Hepatic stellate cell (primary cell): Measurements from ENCODE around the gene SULT1A3.
A peak's percentile ranks its signal among the peaks of the same experiment; 100 is the strongest.
"Not testable (repeated sequence)": the region's sequence is repeated elsewhere in the genome, so short reads cannot be mapped to it uniquely, and the experiment has no call there.

Source experiments
- DNase-seq: peaks from one replicate; pipeline ENCODE4 v3.0.0; 2011; ENCODE audit warnings: low spot score

SULT1A3 gene

DNA sequence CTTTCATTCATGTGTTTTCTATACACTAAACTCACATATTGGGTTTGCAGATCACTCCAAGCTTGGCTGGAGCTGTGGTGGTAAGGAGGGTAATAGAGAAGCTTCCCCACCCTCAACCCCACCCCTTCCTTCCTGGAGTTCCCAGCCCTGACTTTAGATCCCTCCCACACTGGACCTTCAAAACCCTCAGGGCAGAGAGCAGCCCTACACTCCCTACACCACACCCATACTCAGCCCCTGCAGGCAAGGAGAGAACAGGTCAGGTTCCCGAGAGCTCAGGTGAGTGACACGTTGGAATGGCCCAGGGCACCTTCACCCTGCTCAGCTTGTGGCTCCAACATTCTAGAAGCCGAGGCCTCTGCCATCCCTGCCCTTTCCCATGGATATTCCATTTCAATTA is at the start of gene SULT1A3:
TSS of gene SULT1A3 (plus strand) at position 207 of the 400 bp plus-strand sequence. CDS start 1,474 bp downstream, outside the sequence.
- not testable (repeated sequence) for DNase-seq

GRCh38 chr16:30151091-30151490 is 48.0 kb upstream of the SULT1A3 start:
- DNase-seq = no peak

DNA sequence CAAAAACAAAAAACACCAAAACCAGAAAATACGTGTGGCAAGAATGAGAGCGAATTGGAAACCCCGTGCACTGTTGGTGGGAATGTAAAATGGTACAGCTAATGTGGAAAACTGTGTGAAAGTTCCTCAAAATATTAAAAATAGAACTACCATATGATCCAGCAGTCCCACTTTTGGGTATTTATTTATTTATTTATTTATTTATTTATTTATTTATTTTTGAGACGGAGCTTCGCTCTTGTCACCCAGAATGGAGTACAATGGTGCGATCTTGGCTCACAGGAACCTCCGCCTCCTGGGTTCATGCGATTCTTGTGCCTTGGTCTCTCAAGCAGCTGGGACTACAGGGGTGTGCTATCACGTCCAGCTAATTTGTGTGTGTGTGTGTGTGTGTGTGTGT is 46.5 kb upstream of the SULT1A3 start:
- DNase-seq = no peak

DNA sequence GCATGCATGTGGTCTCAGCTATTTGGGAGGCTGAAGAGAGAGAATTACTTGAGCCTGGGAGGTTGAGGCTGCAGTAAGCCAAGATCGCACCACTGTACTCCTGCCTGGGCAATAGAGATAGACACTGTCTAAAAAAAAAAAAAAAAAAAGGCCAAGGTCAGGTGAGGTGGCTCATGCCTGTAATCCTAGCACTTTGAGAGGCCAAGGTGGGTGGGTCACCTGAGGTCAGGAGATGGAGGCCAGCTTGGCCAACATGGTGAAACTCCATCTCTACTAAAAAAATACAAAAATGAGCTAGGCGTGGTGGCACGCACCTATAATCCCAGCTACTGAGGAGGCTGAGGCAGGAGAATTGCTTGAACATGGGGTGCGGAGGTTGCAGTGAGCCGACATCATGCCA is 43.9 kb upstream of the SULT1A3 start:
- no peak for DNase-seq

DNA sequence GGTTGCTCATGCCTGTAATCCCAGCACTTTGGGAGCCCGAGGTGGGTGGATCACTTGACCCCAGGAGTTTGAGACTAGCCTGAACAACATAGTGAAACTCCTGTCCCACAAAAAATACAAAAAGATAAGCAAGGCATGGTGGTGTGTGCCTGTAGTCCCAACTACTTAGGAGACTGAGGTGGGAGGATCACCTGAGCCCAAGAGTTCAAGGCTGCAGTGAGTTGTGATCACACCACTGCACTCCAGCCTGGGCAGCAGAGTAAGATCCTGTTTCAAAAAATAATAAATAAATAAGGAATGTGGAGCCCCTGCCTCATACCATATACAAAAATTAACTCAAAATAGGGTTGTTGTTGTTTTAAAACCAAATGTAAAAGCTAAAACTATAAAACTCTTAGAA is 41.8 kb upstream of the SULT1A3 start:
- DNase-seq = no peak

GRCh38 chr16:30163538-30163937 is 35.5 kb upstream of the SULT1A3 start:
- DNase-seq = no peak

DNA sequence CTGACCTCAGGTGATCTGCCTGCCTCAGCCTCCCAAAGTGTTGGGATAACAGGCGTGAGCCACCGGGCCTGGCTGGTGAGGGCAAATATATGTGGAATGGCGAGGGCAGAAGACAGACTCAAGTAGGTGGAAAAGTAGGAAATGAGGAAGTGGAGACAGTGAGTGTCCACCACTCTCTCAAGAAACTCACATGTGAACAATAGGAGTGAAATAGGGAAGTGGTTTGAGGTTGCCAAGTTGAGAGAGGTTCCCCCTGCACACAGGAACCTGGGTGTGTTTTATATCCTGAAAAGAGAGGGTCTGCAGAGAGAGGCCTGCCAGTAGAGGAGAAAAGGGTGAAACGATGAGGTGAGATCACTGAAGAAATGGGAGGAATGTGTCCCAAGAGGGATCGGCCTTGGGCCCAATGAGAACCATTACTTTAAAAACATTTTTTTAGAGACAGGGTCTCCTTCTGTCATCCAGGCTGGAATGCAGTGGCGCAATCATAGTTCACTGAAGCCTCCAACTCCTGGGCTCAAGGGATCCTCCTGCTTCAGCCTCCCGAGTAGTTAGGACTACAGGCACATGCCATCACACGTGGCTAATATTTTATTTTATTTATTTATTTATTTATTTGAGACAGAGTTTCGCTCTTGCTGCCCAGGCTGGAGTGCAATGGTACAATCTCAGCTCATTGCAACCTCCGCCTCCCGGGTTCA is 32.7 kb upstream of the SULT1A3 start:
- no peak for DNase-seq

- not testable (repeated sequence) for DNase-seq
These were observed 30.3 kb upstream of the SULT1A3 start for GRCh38 chr16:30168746-30169145.

DNA sequence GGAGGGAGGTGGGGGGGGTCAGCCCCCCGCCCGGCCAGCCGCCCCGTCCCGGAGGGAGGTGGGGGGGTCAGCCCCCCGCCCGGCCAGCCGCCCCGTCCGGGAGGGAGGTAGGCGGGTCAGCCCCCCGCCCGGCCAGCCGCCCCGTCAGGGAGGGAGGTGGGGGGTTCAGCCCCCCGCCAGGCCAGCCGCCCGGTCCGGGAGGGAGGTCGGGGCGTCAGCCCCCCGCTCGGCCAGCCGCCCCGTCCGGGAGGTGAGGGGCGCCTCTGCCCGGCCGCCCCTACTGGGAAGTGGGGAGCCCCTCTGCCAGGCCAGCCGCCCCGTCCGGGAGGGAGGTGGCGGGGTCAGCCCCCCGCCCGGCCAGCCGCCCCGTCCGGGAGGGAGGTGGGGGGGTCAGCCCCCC is 29.6 kb upstream of the SULT1A3 start:
- DNase-seq = not testable (repeated sequence)

DNA sequence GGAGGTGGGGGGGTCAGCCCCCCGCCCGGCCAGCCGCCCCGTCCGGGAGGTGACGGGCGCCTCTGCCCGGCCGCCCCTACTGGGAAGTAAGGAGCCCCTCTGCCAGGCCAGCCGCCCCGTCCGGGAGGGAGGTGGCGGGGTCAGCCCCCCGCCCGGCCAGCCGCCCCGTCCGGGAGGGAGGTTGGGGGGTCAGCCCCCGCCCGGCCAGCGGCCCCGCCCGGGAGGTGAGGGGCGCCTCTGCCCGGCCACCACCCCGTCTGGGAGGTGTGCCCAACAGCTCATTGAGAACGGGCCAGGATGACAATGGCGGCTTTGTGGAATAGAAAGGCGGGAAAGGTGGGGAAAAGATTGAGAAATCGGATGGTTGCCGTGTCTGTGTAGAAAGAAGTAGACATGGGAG is 28.9 kb upstream of the SULT1A3 start:
- not testable (repeated sequence) for DNase-seq

DNA sequence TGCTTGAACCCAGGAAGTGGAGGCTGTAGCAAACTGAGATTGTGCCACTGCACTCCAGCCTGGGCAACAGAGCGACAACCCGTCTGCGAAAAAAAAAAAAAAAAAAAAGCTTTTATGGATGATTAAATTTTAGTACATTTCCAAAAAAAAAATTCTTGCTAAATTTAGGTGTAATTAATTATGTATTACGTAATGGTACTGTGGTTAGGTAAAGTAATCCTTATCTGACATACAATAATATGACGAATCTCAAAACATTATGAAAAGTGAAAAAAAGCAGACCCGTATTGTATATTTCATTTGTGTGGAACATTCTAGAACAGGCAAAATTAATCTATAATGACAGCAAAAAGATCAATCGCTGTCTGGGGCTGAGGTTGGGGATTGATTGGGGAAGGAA is 26.0 kb upstream of the SULT1A3 start:
- DNase-seq = no peak

- not testable (repeated sequence) for DNase-seq
These were observed 22.2 kb upstream of the SULT1A3 start for GRCh38 chr16:30176876-30177275.

DNA sequence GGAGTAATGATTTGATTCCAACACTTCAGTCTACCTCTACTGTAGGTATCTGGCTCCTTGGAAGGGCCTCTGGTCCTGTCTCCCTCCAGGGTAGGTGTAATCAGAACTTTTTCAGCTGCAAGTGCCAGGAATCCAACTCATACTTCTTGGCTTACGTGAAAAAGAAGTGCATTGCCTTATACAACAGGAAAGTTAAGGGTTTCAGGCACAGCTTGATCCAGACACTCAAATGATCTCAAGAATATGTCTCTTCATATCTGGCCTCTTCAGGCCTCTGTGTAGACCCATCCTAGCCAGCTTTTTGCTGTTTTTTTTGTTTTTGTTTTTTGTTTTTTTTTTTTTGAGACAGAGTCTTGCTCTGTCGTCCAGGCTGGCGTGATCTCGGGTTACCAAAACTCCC is 19.9 kb upstream of the SULT1A3 start:
- DNase-seq = no peak

GRCh38 chr16:30179931-30180330 is 19.1 kb upstream of the SULT1A3 start:
- no peak for DNase-seq

- DNase-seq = no peak
These were observed 18.3 kb upstream of the SULT1A3 start for GRCh38 chr16:30180741-30181140.

GRCh38 chr16:30183233-30184095 is 15.6 kb upstream of the SULT1A3 start, which contains the start of gene CORO1A:
Gene CORO1A, plus strand, starts transcription at chr16:30183602. Its CDS starts 1,608 bp downstream, at chr16:30185210.
- DNase-seq = peak; percentile 75

DNA sequence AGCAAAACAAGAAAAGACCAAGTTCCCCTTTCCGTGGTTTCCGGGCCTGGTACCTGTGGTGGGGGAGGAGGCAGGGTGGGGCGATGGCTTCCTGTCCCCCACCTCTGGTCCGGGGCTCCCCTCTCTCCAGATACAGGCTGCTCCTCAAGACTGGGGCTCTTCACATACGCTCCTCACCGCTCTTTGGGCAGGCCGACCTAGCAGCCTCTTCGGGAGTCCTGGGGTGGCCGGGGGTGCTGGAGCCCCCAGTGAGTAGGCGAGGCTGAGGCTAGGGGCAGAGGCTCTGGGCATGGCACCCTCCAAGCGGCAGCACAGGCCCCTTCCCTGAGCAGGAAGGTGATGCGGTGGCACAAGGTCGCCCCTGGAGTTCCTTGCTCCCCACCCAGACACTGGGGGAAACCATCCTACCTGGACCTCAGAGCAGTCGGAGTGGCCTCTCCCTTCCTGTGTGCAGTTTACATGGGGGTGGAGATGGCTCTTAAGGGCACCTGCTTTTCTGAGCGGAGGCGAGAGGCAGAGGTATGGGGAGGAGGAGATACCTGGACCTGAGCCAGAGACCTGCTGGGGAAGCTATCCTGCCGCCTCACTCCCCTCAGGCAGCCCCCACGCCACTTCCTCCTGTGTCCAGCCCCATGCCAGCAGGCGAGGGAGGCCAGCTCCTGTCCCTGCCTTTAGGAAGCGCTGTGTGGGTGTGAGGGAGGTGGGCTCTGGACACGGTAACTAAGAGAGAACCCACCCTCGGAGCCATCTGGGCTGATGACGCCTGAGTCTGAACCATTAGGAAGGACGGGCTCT is 14.8 kb upstream of the SULT1A3 start:
- no peak for DNase-seq

GRCh38 chr16:30184891-30185682 is 14.0 kb upstream of the SULT1A3 start:
- DNase-seq = no peak

DNA sequence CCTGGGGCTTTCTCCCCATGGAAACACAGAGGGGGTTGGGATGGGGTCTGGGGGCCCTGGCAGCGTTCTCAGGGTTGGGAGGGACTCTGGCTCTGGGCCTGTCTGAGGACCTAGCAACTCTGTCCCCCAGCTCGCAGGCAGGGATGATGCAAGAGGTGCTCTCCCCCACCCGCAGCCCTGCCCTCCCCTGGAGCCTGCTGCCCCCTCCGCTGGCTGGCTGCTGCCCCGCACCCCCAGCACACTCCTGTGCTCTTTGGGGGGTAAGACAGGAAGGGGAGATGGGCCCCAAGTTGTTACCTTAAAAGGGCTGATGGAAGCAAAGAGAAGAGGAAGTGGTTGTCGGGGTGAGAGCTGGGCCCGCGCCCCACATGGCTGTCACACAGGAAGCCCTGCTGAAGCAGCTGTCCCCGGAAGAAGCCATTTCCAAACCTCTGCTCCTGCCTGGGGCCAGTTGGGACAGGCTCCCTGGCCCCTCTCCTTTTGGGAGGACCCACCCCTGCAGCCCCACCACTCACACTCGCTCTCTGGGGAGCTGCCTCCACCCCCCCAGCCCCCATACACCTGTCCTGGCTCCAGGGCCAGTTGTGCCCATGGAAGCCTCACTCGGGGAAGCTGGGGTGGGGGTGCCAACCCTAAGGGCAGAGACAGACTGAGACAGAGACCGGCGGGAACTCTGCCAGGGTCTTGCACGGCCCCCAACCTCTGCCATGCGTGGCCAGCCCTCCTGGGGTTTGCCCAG is 13.2 kb upstream of the SULT1A3 start:
- no peak for DNase-seq

- no peak for DNase-seq
These were observed 12.6 kb upstream of the SULT1A3 start for GRCh38 chr16:30186444-30186781.
